ENCODE results near the gene IRX3. TPM values are rescaled to one million over a fixed set of nuclear protein-coding genes. Genes with fewer than 3 reads are reported as not detected.

IRX3 gene
- total RNA-seq: under 1 TPM in 1 of 3 donors, not detected in 2; 0.16 TPM

- peak in 1 of 2 donors; percentile 19 for ATAC-seq
- Mint-ChIP-seq H3K27me3 (ENCODE audit: low read depth) (peaks cover 71% of the 10 kb centered on the region), H3K4me1 (ENCODE audit: low read depth) (peaks cover 20% of the 10 kb centered on the region), H3K9me3 (no peaks in the 10 kb centered on the region), H3K36me3 (ENCODE audit: insufficient read depth) (peaks cover 2% of the 10 kb centered on the region), H3K4me3 (peak within 1 kb of the TSS; percentile 62)
- no peak for DNase-seq
Observed at GRCh38 chr16:54286366-54287130, at the start of gene IRX3. Gene IRX3, minus strand, starts transcription at chr16:54286787. Its CDS starts 737 bp downstream, at chr16:54286050.

DNA sequence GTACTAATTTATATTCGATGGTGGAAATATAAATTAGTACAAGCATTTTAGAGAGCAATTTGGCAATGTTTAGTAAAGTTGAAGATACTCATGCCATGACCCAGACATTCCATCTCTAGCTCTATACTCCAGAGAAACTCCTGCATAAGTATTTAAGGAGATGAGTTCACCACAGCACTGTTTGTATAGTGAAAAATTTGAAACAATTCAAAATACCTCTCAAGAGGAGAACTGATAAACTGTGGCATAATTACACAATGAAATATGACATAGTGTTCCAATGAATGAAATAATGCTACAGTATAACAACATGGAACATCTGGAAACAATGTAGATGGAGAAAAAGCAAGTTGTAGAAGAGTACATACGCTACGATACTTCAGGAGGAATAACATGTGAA is 48.6 kb upstream of the IRX3 start:
- H3K36me3 Mint-ChIP-seq (ENCODE audit: insufficient read depth): no peaks in the 10 kb centered on the region
- DNase-seq: no peak
- no peaks in the 10 kb centered on the region for H3K4me1 Mint-ChIP-seq (ENCODE audit: low read depth)
- no peak overlapping the region for H3K4me3 Mint-ChIP-seq
- no peak for ATAC-seq
- peaks cover 15% of the 10 kb centered on the region for H3K27me3 Mint-ChIP-seq (ENCODE audit: low read depth)
- no peaks in the 10 kb centered on the region for H3K9me3 Mint-ChIP-seq

DNA sequence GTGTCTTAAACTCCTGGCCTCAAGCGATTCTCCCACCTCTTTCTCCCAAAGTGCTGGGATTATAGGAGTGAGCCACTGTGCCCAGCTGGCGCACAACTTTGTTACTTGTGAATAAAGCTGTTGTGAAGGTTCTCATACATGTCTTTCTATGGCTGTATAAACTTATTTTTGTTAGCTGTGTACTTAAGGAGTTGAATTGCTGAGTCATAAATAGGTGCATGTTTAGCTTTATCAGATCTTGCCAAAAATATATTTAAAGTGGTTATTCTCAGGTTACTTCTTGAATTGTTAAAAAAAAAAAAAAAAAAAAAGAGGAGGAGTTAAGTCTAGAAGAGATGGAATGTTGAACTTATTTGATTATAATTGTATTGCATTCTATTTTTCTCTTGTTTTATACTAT is 47.6 kb upstream of the IRX3 start:
- H3K36me3 Mint-ChIP-seq (ENCODE audit: insufficient read depth): no peaks in the 10 kb centered on the region
- no peaks in the 10 kb centered on the region for H3K9me3 Mint-ChIP-seq
- no peak for DNase-seq
- H3K4me3 Mint-ChIP-seq: no peak overlapping the region
- H3K4me1 Mint-ChIP-seq (ENCODE audit: low read depth): no peaks in the 10 kb centered on the region
- peaks cover 15% of the 10 kb centered on the region for H3K27me3 Mint-ChIP-seq (ENCODE audit: low read depth)
- no peak for ATAC-seq

- Mint-ChIP-seq H3K4me1 (ENCODE audit: low read depth) (no peaks in the 10 kb centered on the region), H3K27me3 (ENCODE audit: low read depth) (peaks cover 12% of the 10 kb centered on the region), H3K9me3 (no peaks in the 10 kb centered on the region), H3K4me3 (no peak overlapping the region), H3K36me3 (ENCODE audit: insufficient read depth) (no peaks in the 10 kb centered on the region)
- no peak for DNase-seq
- ATAC-seq: no peak
Observed at GRCh38 chr16:54331241-54332002, 44.8 kb upstream of the IRX3 start.

DNA sequence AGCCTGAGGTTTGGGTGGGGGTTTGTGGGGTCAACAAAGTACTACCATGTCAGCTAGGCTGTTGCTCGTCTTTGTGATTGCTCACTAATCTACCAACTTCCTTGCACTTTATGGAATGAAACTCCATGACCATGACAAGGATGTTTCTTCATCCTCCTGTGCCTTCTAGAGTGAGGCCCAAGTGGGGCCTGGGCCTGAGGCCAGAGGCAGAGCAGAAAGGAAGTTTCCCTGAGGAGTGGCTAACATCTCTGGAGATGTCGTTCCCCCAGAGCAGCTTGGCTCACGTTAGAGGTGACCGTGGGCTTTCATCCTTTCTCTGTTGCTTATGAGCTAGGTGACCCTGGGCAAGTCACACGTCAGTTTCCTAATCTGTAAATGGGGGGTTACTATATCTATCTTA is 41.0 kb upstream of the IRX3 start:
- H3K4me1 Mint-ChIP-seq (ENCODE audit: low read depth): no peaks in the 10 kb centered on the region
- no peaks in the 10 kb centered on the region for H3K36me3 Mint-ChIP-seq (ENCODE audit: insufficient read depth)
- H3K4me3 Mint-ChIP-seq: no peak overlapping the region
- DNase-seq (no peak), ATAC-seq (no peak)
- peaks cover 1% of the 10 kb centered on the region for H3K27me3 Mint-ChIP-seq (ENCODE audit: low read depth)
- H3K9me3 Mint-ChIP-seq: no peaks in the 10 kb centered on the region

DNA sequence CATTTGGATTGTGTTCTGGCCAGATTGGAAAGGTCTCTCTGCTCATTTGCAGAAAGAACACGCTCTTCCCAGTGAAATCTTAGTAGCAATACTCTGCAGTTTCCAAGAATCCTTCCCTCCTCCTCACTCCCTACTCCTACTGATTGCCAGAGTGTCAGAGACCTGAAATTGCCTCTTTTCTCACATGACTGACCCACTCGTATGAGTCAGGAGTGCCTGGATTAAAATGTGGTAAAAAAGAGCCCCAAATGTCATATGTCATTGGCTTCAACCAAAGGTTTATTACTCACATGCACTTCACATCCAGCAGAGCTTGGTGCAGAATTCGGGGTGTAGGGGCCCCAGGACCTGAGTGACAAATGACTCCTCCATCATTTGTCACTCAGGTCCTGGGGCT is 39.7 kb upstream of the IRX3 start:
- Mint-ChIP-seq H3K9me3 (no peaks in the 10 kb centered on the region), H3K4me1 (ENCODE audit: low read depth) (no peaks in the 10 kb centered on the region), H3K4me3 (no peak overlapping the region), H3K36me3 (ENCODE audit: insufficient read depth) (no peaks in the 10 kb centered on the region), H3K27me3 (ENCODE audit: low read depth) (peaks cover 1% of the 10 kb centered on the region)
- DNase-seq (no peak), ATAC-seq (no peak)

GRCh38 chr16:54325616-54326265 is 39.2 kb upstream of the IRX3 start:
- H3K4me3 Mint-ChIP-seq: no peak overlapping the region
- no peaks in the 10 kb centered on the region for H3K9me3 Mint-ChIP-seq
- no peaks in the 10 kb centered on the region for H3K36me3 Mint-ChIP-seq (ENCODE audit: insufficient read depth)
- ATAC-seq (no peak), DNase-seq (no peak)
- no peaks in the 10 kb centered on the region for H3K27me3 Mint-ChIP-seq (ENCODE audit: low read depth)
- H3K4me1 Mint-ChIP-seq (ENCODE audit: low read depth): no peaks in the 10 kb centered on the region

- DNase-seq (no peak), ATAC-seq (no peak)
- Mint-ChIP-seq H3K36me3 (ENCODE audit: insufficient read depth) (no peaks in the 10 kb centered on the region), H3K4me1 (ENCODE audit: low read depth) (no peaks in the 10 kb centered on the region), H3K4me3 (no peak overlapping the region), H3K9me3 (no peaks in the 10 kb centered on the region), H3K27me3 (ENCODE audit: low read depth) (no peaks in the 10 kb centered on the region)
Observed at GRCh38 chr16:54324716-54325115, 38.1 kb upstream of the IRX3 start.

GRCh38 chr16:54320697-54321340 is 34.2 kb upstream of the IRX3 start:
- ATAC-seq (no peak), DNase-seq (no peak)
- no peaks in the 10 kb centered on the region for H3K27me3 Mint-ChIP-seq (ENCODE audit: low read depth)
- H3K4me1 Mint-ChIP-seq (ENCODE audit: low read depth): no peaks in the 10 kb centered on the region
- H3K9me3 Mint-ChIP-seq: no peaks in the 10 kb centered on the region
- no peak overlapping the region for H3K4me3 Mint-ChIP-seq
- no peaks in the 10 kb centered on the region for H3K36me3 Mint-ChIP-seq (ENCODE audit: insufficient read depth)

GRCh38 chr16:54318941-54319340 is 32.4 kb upstream of the IRX3 start:
- ATAC-seq (no peak), DNase-seq (no peak)
- Mint-ChIP-seq H3K27me3 (ENCODE audit: low read depth) (no peaks in the 10 kb centered on the region), H3K36me3 (ENCODE audit: insufficient read depth) (no peaks in the 10 kb centered on the region), H3K4me3 (no peak overlapping the region), H3K9me3 (no peaks in the 10 kb centered on the region), H3K4me1 (ENCODE audit: low read depth) (no peaks in the 10 kb centered on the region)

DNA sequence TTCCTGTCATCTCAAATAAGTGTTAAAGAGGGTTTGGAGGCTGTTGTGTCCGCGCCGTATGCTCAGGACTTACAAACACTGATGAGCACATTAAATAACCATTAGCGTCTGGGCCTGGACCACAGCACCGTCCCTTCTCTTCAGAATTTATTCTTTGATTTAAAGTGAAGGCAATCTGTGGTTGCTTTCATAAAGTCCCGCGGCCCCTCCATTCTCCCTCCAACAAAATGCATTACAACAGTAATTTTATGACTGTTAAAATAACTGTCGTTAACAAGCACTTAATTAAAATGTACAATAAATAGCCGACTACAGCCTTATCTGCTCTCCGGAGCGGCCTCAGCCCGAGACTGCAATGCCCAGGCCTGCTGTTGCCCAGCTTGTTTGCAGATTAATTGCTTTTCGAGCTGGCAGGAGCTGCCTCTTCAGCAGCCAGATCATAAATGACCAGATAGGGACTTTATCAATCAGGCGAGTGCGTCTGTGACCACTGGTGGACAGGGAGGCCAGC is 30.6 kb upstream of the IRX3 start:
- H3K4me1 Mint-ChIP-seq (ENCODE audit: low read depth): no peaks in the 10 kb centered on the region
- ATAC-seq: no peak
- H3K27me3 Mint-ChIP-seq (ENCODE audit: low read depth): no peaks in the 10 kb centered on the region
- no peak overlapping the region for H3K4me3 Mint-ChIP-seq
- no peaks in the 10 kb centered on the region for H3K9me3 Mint-ChIP-seq
- no peak for DNase-seq
- no peaks in the 10 kb centered on the region for H3K36me3 Mint-ChIP-seq (ENCODE audit: insufficient read depth)

- Mint-ChIP-seq H3K27me3 (ENCODE audit: low read depth) (no peaks in the 10 kb centered on the region), H3K36me3 (ENCODE audit: insufficient read depth) (no peaks in the 10 kb centered on the region), H3K4me3 (no peak overlapping the region), H3K4me1 (ENCODE audit: low read depth) (no peaks in the 10 kb centered on the region), H3K9me3 (no peaks in the 10 kb centered on the region)
- no peak for DNase-seq
- no peak for ATAC-seq
Observed at GRCh38 chr16:54316095-54316889, 29.7 kb upstream of the IRX3 start.

- H3K4me1 Mint-ChIP-seq (ENCODE audit: low read depth): no peaks in the 10 kb centered on the region
- DNase-seq: no peak
- ATAC-seq: no peak
- H3K27me3 Mint-ChIP-seq (ENCODE audit: low read depth): peaks cover 5% of the 10 kb centered on the region
- H3K36me3 Mint-ChIP-seq (ENCODE audit: insufficient read depth): no peaks in the 10 kb centered on the region
- no peaks in the 10 kb centered on the region for H3K9me3 Mint-ChIP-seq
- no peak overlapping the region for H3K4me3 Mint-ChIP-seq
Observed at GRCh38 chr16:54313789-54314188, 27.2 kb upstream of the IRX3 start.
